Measurements from ENCODE around the gene OR1F1.

The OR1F1 gene

DNA sequence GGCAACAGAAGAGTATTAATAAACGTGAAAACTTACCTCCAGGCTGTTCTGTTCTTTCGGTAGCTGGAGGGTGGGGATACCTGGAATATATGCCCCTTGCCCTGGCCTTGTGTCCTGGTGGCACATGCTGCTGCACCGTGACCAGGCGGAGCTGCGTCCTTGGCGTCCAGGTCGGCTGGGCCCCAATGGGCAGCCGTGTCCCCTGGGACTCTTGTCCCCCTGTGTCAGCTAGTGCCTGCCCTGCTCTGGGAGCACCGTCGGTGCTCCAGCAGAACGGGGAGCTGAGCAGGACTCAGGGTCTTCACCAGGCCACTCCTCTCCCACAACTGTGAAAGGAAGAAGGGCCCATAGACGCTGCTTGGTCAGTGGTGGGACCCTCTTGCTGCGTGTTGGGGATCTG, 45.2 kb upstream of the OR1F1 start:
- TF ChIP-seq, protein P1, sequence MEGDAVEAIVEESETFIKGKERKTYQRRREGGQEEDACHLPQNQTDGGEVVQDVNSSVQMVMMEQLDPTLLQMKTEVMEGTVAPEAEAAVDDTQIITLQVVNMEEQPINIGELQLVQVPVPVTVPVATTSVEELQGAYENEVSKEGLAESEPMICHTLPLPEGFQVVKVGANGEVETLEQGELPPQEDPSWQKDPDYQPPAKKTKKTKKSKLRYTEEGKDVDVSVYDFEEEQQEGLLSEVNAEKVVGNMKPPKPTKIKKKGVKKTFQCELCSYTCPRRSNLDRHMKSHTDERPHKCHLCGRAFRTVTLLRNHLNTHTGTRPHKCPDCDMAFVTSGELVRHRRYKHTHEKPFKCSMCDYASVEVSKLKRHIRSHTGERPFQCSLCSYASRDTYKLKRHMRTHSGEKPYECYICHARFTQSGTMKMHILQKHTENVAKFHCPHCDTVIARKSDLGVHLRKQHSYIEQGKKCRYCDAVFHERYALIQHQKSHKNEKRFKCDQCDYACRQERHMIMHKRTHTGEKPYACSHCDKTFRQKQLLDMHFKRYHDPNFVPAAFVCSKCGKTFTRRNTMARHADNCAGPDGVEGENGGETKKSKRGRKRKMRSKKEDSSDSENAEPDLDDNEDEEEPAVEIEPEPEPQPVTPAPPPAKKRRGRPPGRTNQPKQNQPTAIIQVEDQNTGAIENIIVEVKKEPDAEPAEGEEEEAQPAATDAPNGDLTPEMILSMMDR (IDR thresholded peaks at IDR 0.05; ENCODE audit: extremely low read depth, missing control alignments), result no peak
- no peak for DNase-seq (ENCODE audit: low spot score)

GRCh38 chr16:3143189-3143588, 44.8 kb upstream of the OR1F1 start:
- no peak for DNase-seq (ENCODE audit: low spot score)
- TF ChIP-seq, protein P1 (IDR thresholded peaks at IDR 0.05; ENCODE audit: extremely low read depth, missing control alignments), result no peak

- DNase-seq (ENCODE audit: low spot score), result no peak
- TF ChIP-seq, protein P1 (IDR thresholded peaks at IDR 0.05; ENCODE audit: extremely low read depth, missing control alignments), result no peak
Measured at GRCh38 chr16:3143598-3144320, 44.2 kb upstream of the OR1F1 start.

- TF ChIP-seq, protein P1 (IDR thresholded peaks at IDR 0.05; ENCODE audit: extremely low read depth, missing control alignments), result no peak
- DNase-seq (ENCODE audit: low spot score), result no peak
Measured at GRCh38 chr16:3144321-3144983, 43.6 kb upstream of the OR1F1 start.

DNA sequence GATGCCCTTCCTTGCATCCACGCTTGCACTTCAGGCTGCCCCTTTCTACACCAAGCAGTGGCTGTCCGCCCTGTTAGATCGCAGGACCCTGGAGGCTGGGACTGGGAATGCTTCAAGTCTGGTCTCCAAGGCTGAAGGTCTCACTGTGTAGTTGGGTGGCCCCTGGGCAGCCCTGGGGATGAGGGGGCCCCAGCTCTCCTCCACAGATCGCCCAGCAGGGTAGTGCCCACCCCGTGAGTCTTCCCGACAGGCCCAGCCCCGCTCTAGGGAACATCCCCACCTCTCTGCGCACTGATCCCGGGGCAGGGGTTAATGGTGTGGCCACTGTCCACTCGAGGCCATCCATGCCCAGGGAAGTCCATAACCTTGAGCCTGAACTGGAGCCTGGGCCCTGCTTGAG, 42.9 kb upstream of the OR1F1 start:
- TF ChIP-seq, protein P1 (IDR thresholded peaks at IDR 0.05; ENCODE audit: extremely low read depth, missing control alignments), result no peak
- DNase-seq (ENCODE audit: low spot score), result no peak

- TF ChIP-seq, protein P1 (IDR thresholded peaks at IDR 0.05; ENCODE audit: extremely low read depth, missing control alignments), result no peak
- no peak for DNase-seq (ENCODE audit: low spot score)
Measured at GRCh38 chr16:3145660-3146059, 42.3 kb upstream of the OR1F1 start.

GRCh38 chr16:3147046-3147756, 40.8 kb upstream of the OR1F1 start:
- DNase-seq (ENCODE audit: low spot score), result no peak

More at GRCh38 chr16:3147046-3147756, 40.8 kb upstream of the OR1F1 start:
- TF ChIP-seq, protein P1 (IDR thresholded peaks at IDR 0.05; ENCODE audit: extremely low read depth, missing control alignments), result no peak
